ENCODE data around the gene RUFY3. TPM values are rescaled to one million over a fixed set of nuclear protein-coding genes. Genes with fewer than 3 reads are reported as not detected.
"Not testable (repeated sequence)": the region's sequence is repeated elsewhere in the genome, so short reads cannot be mapped to it uniquely, and the experiment has no call there.

RUFY3 gene
- total RNA-seq, 1 experiment from 2014 or later, result 25.7 TPM

- no peak for DNase-seq (ENCODE audit: low read depth, low spot score)
- in situ Hi-C loops (cut with HindIII; ENCODE audit: low pct_unique_long_range_greater_than_20kb, low sequenced_read_pairs), result no loop called here
These were observed 33.4 kb downstream of the RUFY3 start for GRCh38 chr4:70754990-70755688.

- in situ Hi-C loops (cut with HindIII; ENCODE audit: low pct_unique_long_range_greater_than_20kb, low sequenced_read_pairs), result no loop called here
- no peak for DNase-seq (ENCODE audit: low read depth, low spot score)
These were observed 37.4 kb downstream of the RUFY3 start for GRCh38 chr4:70759126-70759525.

GRCh38 chr4:70759627-70760026, 37.9 kb downstream of the RUFY3 start:
- in situ Hi-C loops (cut with HindIII; ENCODE audit: low pct_unique_long_range_greater_than_20kb, low sequenced_read_pairs), result no loop called here

GRCh38 chr4:70760662-70761061, 38.9 kb downstream of the RUFY3 start:
- no peak for DNase-seq (ENCODE audit: low read depth, low spot score)
- in situ Hi-C loops (cut with HindIII; ENCODE audit: low pct_unique_long_range_greater_than_20kb, low sequenced_read_pairs), result no loop called here

More at GRCh38 chr4:70759627-70760026, 37.9 kb downstream of the RUFY3 start:
- no peak for DNase-seq (ENCODE audit: low read depth, low spot score)

- in situ Hi-C loops (cut with HindIII; ENCODE audit: low pct_unique_long_range_greater_than_20kb, low sequenced_read_pairs), result no loop called here
- no peak for DNase-seq (ENCODE audit: low read depth, low spot score)
These were observed 39.6 kb downstream of the RUFY3 start for GRCh38 chr4:70761276-70761816.

- no peak for DNase-seq (ENCODE audit: low read depth, low spot score)
- in situ Hi-C loops (cut with HindIII; ENCODE audit: low pct_unique_long_range_greater_than_20kb, low sequenced_read_pairs), result no loop called here
These were observed 43.6 kb downstream of the RUFY3 start for GRCh38 chr4:70765368-70765767.

- DNase-seq (ENCODE audit: low read depth, low spot score), result no peak
- in situ Hi-C loops (cut with HindIII; ENCODE audit: low pct_unique_long_range_greater_than_20kb, low sequenced_read_pairs), result no loop called here
These were observed 46.7 kb downstream of the RUFY3 start for GRCh38 chr4:70768301-70768948.

- DNase-seq (ENCODE audit: low read depth, low spot score); in situ Hi-C loops (cut with HindIII; ENCODE audit: low pct_unique_long_range_greater_than_20kb, low sequenced_read_pairs): not testable (repeated sequence)
These were observed 47.6 kb downstream of the RUFY3 start for GRCh38 chr4:70769396-70769795.

- in situ Hi-C loops (cut with HindIII; ENCODE audit: low pct_unique_long_range_greater_than_20kb, low sequenced_read_pairs), result no loop called here
- no peak for DNase-seq (ENCODE audit: low read depth, low spot score)
These were observed 51.3 kb downstream of the RUFY3 start for GRCh38 chr4:70772929-70773555.

GRCh38 chr4:70778888-70779422, 57.2 kb downstream of the RUFY3 start:
- peak; percentile 84 for DNase-seq (ENCODE audit: low read depth, low spot score)
- in situ Hi-C loops (cut with HindIII; ENCODE audit: low pct_unique_long_range_greater_than_20kb, low sequenced_read_pairs), result no loop called here

- in situ Hi-C loops (cut with HindIII; ENCODE audit: low pct_unique_long_range_greater_than_20kb, low sequenced_read_pairs), result no loop called here
These were observed 61.3 kb downstream of the RUFY3 start for GRCh38 chr4:70783096-70783495.

GRCh38 chr4:70787496-70787895, 65.7 kb downstream of the RUFY3 start:
- in situ Hi-C loops (cut with HindIII; ENCODE audit: low pct_unique_long_range_greater_than_20kb, low sequenced_read_pairs), result no loop called here
- no peak for DNase-seq (ENCODE audit: low read depth, low spot score)

More at GRCh38 chr4:70783096-70783495, 61.3 kb downstream of the RUFY3 start:
- DNase-seq (ENCODE audit: low read depth, low spot score), result no peak

- no peak for DNase-seq (ENCODE audit: low read depth, low spot score)
- in situ Hi-C loops (cut with HindIII; ENCODE audit: low pct_unique_long_range_greater_than_20kb, low sequenced_read_pairs), result no loop called here
These were observed 67.0 kb downstream of the RUFY3 start for GRCh38 chr4:70788733-70789132.

- DNase-seq (ENCODE audit: low read depth, low spot score), result no peak
- in situ Hi-C loops (cut with HindIII; ENCODE audit: low pct_unique_long_range_greater_than_20kb, low sequenced_read_pairs), result no loop called here
These were observed 71.9 kb downstream of the RUFY3 start for GRCh38 chr4:70793626-70794025.

GRCh38 chr4:70801265-70801809, 79.6 kb downstream of the RUFY3 start:
- in situ Hi-C loops (cut with HindIII; ENCODE audit: low pct_unique_long_range_greater_than_20kb, low sequenced_read_pairs), result no loop called here
- DNase-seq (ENCODE audit: low read depth, low spot score), result no peak

GRCh38 chr4:70802928-70803580, 81.3 kb downstream of the RUFY3 start:
- DNase-seq (ENCODE audit: low read depth, low spot score), result no peak
- in situ Hi-C loops (cut with HindIII; ENCODE audit: low pct_unique_long_range_greater_than_20kb, low sequenced_read_pairs), result no loop called here

- DNase-seq (ENCODE audit: low read depth, low spot score), result no peak
- in situ Hi-C loops (cut with HindIII; ENCODE audit: low pct_unique_long_range_greater_than_20kb, low sequenced_read_pairs), result no loop called here
These were observed 86.4 kb downstream of the RUFY3 start for GRCh38 chr4:70808151-70808550.

GRCh38 chr4:70815370-70815769, 93.6 kb downstream of the RUFY3 start:
- in situ Hi-C loops (cut with HindIII; ENCODE audit: low pct_unique_long_range_greater_than_20kb, low sequenced_read_pairs), result no loop called here
- DNase-seq (ENCODE audit: low read depth, low spot score), result no peak

All from SK-MEL-5 (cell line).